ENCODE results near the gene SLC4A9. TPM values are rescaled to one million over a fixed set of nuclear protein-coding genes. Genes with fewer than 3 reads are reported as not detected.

The SLC4A9 gene
- under 1 TPM in 1 of 2 experiments, not detected in 1; 0.26 TPM for total RNA-seq

GRCh38 chr5:140360101-140360500, at the start of gene SLC4A9:
Gene SLC4A9 (plus strand): TSS chr5:140360194. CDS start chr5:140360237, 43 bp downstream.
- no peak within 1 kb of the TSS for H3K4me3 Mint-ChIP-seq
- intact Hi-C loops (cut with micrococcal nuclease), result loop anchor here (5.0 kb wide), 2 partner anchors 197 to 352 kb away; partner anchors contain the start of gene SRA1
- ChIA-PET CTCF (interaction anchor here (0.6 to 4.9 kb wide), 6 partner anchors 8 to 121 kb away, joined by 5 to 66 read pairs (median 14); partner anchors contain the start of gene HBEGF), POLR2A (no interaction called here)
- no peaks in the 10 kb centered on the region for H3K9me3 Mint-ChIP-seq
- no peak within 1 kb of the TSS for H3K27ac Mint-ChIP-seq
- peaks cover 5% of the 10 kb centered on the region for H3K27me3 Mint-ChIP-seq
- no peaks in the 10 kb centered on the region for H3K36me3 Mint-ChIP-seq
- no peak for DNase-seq
- peaks cover 18% of the 10 kb centered on the region for H3K4me1 Mint-ChIP-seq (ENCODE audit: low read depth)

GRCh38 chr5:140310434-140310833, 49.6 kb upstream of the SLC4A9 start:
- intact Hi-C loops (cut with micrococcal nuclease), result no loop called here
- Mint-ChIP-seq H3K27ac (no peak overlapping the region), H3K36me3 (no peaks in the 10 kb centered on the region), H3K9me3 (no peaks in the 10 kb centered on the region), H3K4me1 (ENCODE audit: low read depth) (peaks cover 6% of the 10 kb centered on the region), H3K4me3 (no peak overlapping the region), H3K27me3 (peaks cover 2% of the 10 kb centered on the region)
- POLR2A ChIA-PET, result no interaction called here
- CTCF ChIA-PET, result interaction anchor here (1.4 to 2.9 kb wide), 3 partner anchors 10 to 71 kb away, joined by 3 to 17 read pairs (median 5); no protein-coding TSS in a partner anchor
- DNase-seq, result no peak

- DNase-seq, result no peak
These were observed 49.0 kb upstream of the SLC4A9 start for GRCh38 chr5:140311011-140311467.

GRCh38 chr5:140312067-140312790, 47.8 kb upstream of the SLC4A9 start:
- ChIA-PET POLR2A (no interaction called here), CTCF (interaction anchor here (1.3 to 2.9 kb wide), 3 partner anchors 9 to 51 kb away, joined by 3 to 17 read pairs (median 5); no protein-coding TSS in a partner anchor)
- H3K4me3 Mint-ChIP-seq, result no peak overlapping the region
- H3K4me1 Mint-ChIP-seq (ENCODE audit: low read depth), result peaks cover 6% of the 10 kb centered on the region
- DNase-seq, result no peak
- peaks cover 2% of the 10 kb centered on the region for H3K27me3 Mint-ChIP-seq
- H3K27ac Mint-ChIP-seq, result no peak overlapping the region
- intact Hi-C loops (cut with micrococcal nuclease), result no loop called here
- no peaks in the 10 kb centered on the region for H3K36me3 Mint-ChIP-seq
- H3K9me3 Mint-ChIP-seq, result no peaks in the 10 kb centered on the region

More at GRCh38 chr5:140311011-140311467, 49.0 kb upstream of the SLC4A9 start:
- no peaks in the 10 kb centered on the region for H3K36me3 Mint-ChIP-seq
- intact Hi-C loops (cut with micrococcal nuclease), result no loop called here
- H3K27ac Mint-ChIP-seq, result no peak overlapping the region
- no peaks in the 10 kb centered on the region for H3K9me3 Mint-ChIP-seq
- no peak overlapping the region for H3K4me3 Mint-ChIP-seq
- ChIA-PET CTCF (interaction anchor here (1.3 to 2.9 kb wide), 4 partner anchors 10 to 72 kb away, joined by 3 to 17 read pairs (median 4); no protein-coding TSS in a partner anchor), POLR2A (no interaction called here)
- H3K27me3 Mint-ChIP-seq, result peaks cover 2% of the 10 kb centered on the region
- peaks cover 6% of the 10 kb centered on the region for H3K4me1 Mint-ChIP-seq (ENCODE audit: low read depth)

- CTCF ChIA-PET, result no interaction called here
- intact Hi-C loops (cut with micrococcal nuclease), result no loop called here
- Mint-ChIP-seq H3K4me3 (no peak overlapping the region), H3K9me3 (no peaks in the 10 kb centered on the region), H3K27ac (no peak overlapping the region), H3K4me1 (ENCODE audit: low read depth) (peaks cover 6% of the 10 kb centered on the region), H3K36me3 (no peaks in the 10 kb centered on the region), H3K27me3 (peaks cover 2% of the 10 kb centered on the region)
- no peak for DNase-seq
- POLR2A ChIA-PET, result no interaction called here
These were observed 47.2 kb upstream of the SLC4A9 start for GRCh38 chr5:140312791-140313189.

- no peak for DNase-seq
- intact Hi-C loops (cut with micrococcal nuclease), result no loop called here
- no peak overlapping the region for H3K4me3 Mint-ChIP-seq
- no peaks in the 10 kb centered on the region for H3K9me3 Mint-ChIP-seq
- no peaks in the 10 kb centered on the region for H3K4me1 Mint-ChIP-seq (ENCODE audit: low read depth)
- no peak overlapping the region for H3K27ac Mint-ChIP-seq
- H3K36me3 Mint-ChIP-seq, result no peaks in the 10 kb centered on the region
- POLR2A ChIA-PET, result no interaction called here
- H3K27me3 Mint-ChIP-seq, result no peaks in the 10 kb centered on the region
- CTCF ChIA-PET, result interaction anchor here (1.1 to 1.2 kb wide), 2 partner anchors 29 to 75 kb away, joined by 3 read pairs; partner anchors contain the start of gene HBEGF
These were observed 42.1 kb upstream of the SLC4A9 start for GRCh38 chr5:140317859-140318258.

- no peak for DNase-seq
- CTCF ChIA-PET, result no interaction called here
- no peaks in the 10 kb centered on the region for H3K36me3 Mint-ChIP-seq
- intact Hi-C loops (cut with micrococcal nuclease), result no loop called here
- H3K27me3 Mint-ChIP-seq, result no peaks in the 10 kb centered on the region
- POLR2A ChIA-PET, result no interaction called here
- no peak overlapping the region for H3K27ac Mint-ChIP-seq
- no peaks in the 10 kb centered on the region for H3K9me3 Mint-ChIP-seq
- H3K4me1 Mint-ChIP-seq (ENCODE audit: low read depth), result no peaks in the 10 kb centered on the region
- no peak overlapping the region for H3K4me3 Mint-ChIP-seq
These were observed 41.2 kb upstream of the SLC4A9 start for GRCh38 chr5:140318792-140319191.

GRCh38 chr5:140319833-140320232, 40.2 kb upstream of the SLC4A9 start:
- POLR2A ChIA-PET, result no interaction called here
- intact Hi-C loops (cut with micrococcal nuclease), result no loop called here

GRCh38 chr5:140321796-140322195, 38.2 kb upstream of the SLC4A9 start:
- Mint-ChIP-seq H3K9me3 (no peaks in the 10 kb centered on the region), H3K27me3 (no peaks in the 10 kb centered on the region), H3K4me3 (no peak overlapping the region), H3K36me3 (no peaks in the 10 kb centered on the region), H3K4me1 (ENCODE audit: low read depth) (peaks cover 5% of the 10 kb centered on the region), H3K27ac (no peak overlapping the region)
- intact Hi-C loops (cut with micrococcal nuclease), result no loop called here
- CTCF ChIA-PET, result interaction anchor here (1.4 kb wide), 1 partner anchor 25 kb away, joined by 4 read pairs; the partner anchor contains the start of gene HBEGF
- no peak for DNase-seq
- POLR2A ChIA-PET, result no interaction called here

More at GRCh38 chr5:140319833-140320232, 40.2 kb upstream of the SLC4A9 start:
- H3K27me3 Mint-ChIP-seq, result no peaks in the 10 kb centered on the region
- no peak overlapping the region for H3K4me3 Mint-ChIP-seq
- peaks cover 3% of the 10 kb centered on the region for H3K4me1 Mint-ChIP-seq (ENCODE audit: low read depth)
- CTCF ChIA-PET, result no interaction called here
- H3K36me3 Mint-ChIP-seq, result no peaks in the 10 kb centered on the region
- no peaks in the 10 kb centered on the region for H3K9me3 Mint-ChIP-seq
- DNase-seq, result no peak
- H3K27ac Mint-ChIP-seq, result no peak overlapping the region

GRCh38 chr5:140322751-140323731, 37.0 kb upstream of the SLC4A9 start:
- H3K4me1 Mint-ChIP-seq (ENCODE audit: low read depth), result peaks cover 5% of the 10 kb centered on the region
- H3K36me3 Mint-ChIP-seq, result no peaks in the 10 kb centered on the region
- H3K9me3 Mint-ChIP-seq, result no peaks in the 10 kb centered on the region
- ChIA-PET CTCF (interaction anchor here (0.7 to 1.4 kb wide), 2 partner anchors 29 to 206 kb away, joined by 3 read pairs; no protein-coding TSS in a partner anchor), POLR2A (no interaction called here)
- no peak for DNase-seq
- intact Hi-C loops (cut with micrococcal nuclease), result no loop called here
- H3K27ac Mint-ChIP-seq, result no peak overlapping the region
- H3K4me3 Mint-ChIP-seq, result no peak overlapping the region
- H3K27me3 Mint-ChIP-seq, result no peaks in the 10 kb centered on the region

GRCh38 chr5:140324041-140324600, 35.9 kb upstream of the SLC4A9 start:
- Mint-ChIP-seq H3K36me3 (no peaks in the 10 kb centered on the region), H3K27me3 (no peaks in the 10 kb centered on the region), H3K9me3 (no peaks in the 10 kb centered on the region), H3K4me1 (ENCODE audit: low read depth) (peaks cover 5% of the 10 kb centered on the region), H3K4me3 (no peak overlapping the region), H3K27ac (no peak overlapping the region)
- intact Hi-C loops (cut with micrococcal nuclease), result no loop called here
- ChIA-PET POLR2A (no interaction called here), CTCF (interaction anchor here (0.7 to 1.4 kb wide), 2 partner anchors 28 to 207 kb away, joined by 3 read pairs; no protein-coding TSS in a partner anchor)
- DNase-seq, result no peak
